Gastrocnemius medialis (tissue), 4 donors: Measurements from ENCODE around the gene RNF151. TPM values are rescaled to one million over a fixed set of nuclear protein-coding genes. Genes with fewer than 3 reads are reported as not detected.

Experiments
- ATAC-seq, 2 donors: fragments of 150-250 bp; one replicate each; pipeline ENCODE4 v1.9.1; 2016
- DNase-seq, 2 donors: peaks; one replicate each; pipeline ENCODE4 v3.0.0-alpha.2; 2019
- H3K27ac ChIP-seq, 4 donors: fragments of 200-600 bp; sonication (generic); 1 replicate in 1 of 4; 2 replicates in 3 of 4; pipeline ENCODE4 v1.5.1; 2016 to 2018; ENCODE audit warnings: mild to moderate bottlenecking in 2 of 4, moderate library complexity in 1 of 4
- H3K27me3 ChIP-seq, 3 donors: fragments of 200-600 bp; sonication (generic) in 2 of 3; 1 replicate in 1 of 3; 2 replicates in 2 of 3; pipeline versions ENCODE4 v1.5.1 to v1.6.0; 2016 to 2019; ENCODE audit warnings: mild to moderate bottlenecking in 1 of 3, moderate library complexity in 1 of 3
- H3K36me3 ChIP-seq, 2 donors: fragments of 200-600 bp; sonication (generic) in 1 of 2; one replicate each; pipeline ENCODE4 v1.5.1; 2017 to 2018
- H3K4me1 ChIP-seq, 2 donors: fragments of 200-600 bp; sonication (generic) in 1 of 2; one replicate each; pipeline ENCODE4 v1.5.1; 2016 to 2017; ENCODE audit warnings: mild to moderate bottlenecking in 2 of 2
- H3K4me3 ChIP-seq, 4 donors: fragments of 200-600 bp; sonication (generic) in 3 of 4; 1 replicate in 1 of 4; 2 replicates in 3 of 4; pipeline ENCODE4 v1.5.1; 2016 to 2019; ENCODE audit warnings: mild to moderate bottlenecking in 2 of 4
- H3K9me3 ChIP-seq, 3 donors: fragments of 200-600 bp; sonication (generic) in 2 of 3; 1 replicate in 1 of 3; 2 replicates in 2 of 3; pipeline ENCODE4 v1.5.1; 2016 to 2019
- CTCF ChIP-seq, 5 experiments: fragments of 450-650 bp in 3 of 5; fragments of 200-600 bp in 2 of 5; sonication (generic) in 2 of 5; IDR thresholded peaks in 4 of 5; conservative IDR thresholded peaks in 1 of 5; 1 replicate in 4 of 5; 2 replicates in 1 of 5; pipeline ENCODE4 v1.5.1; 2016 to 2019; ENCODE audit warnings: antibody characterized with exemption in 5 of 5, mild to moderate bottlenecking in 3 of 5, moderate library complexity in 3 of 5
- POLR2A ChIP-seq, 2 donors: fragments of 450-650 bp; IDR thresholded peaks; one replicate each; pipeline ENCODE4 v1.6.1; 2017; ENCODE audit warnings: antibody characterized with exemption in 2 of 2, mild to moderate bottlenecking in 2 of 2, moderate library complexity in 2 of 2
- in situ Hi-C, 4 donors: fragments of 200-750 bp; cut with MboI; loops; one replicate each; pipeline versions ENCODE4 v1.15.0 to v1.8.0; 2017; ENCODE audit warnings: low sequenced_read_pairs in 4 of 4
- intact Hi-C: fragments of 100-400 bp; cut with DNase I; formaldehyde crosslinking; loops from one replicate; pipeline ENCODE4 v1.15.1; 2023; ENCODE audit warnings: low total_unique reads
- total RNA-seq, 4 donors: library from RNA; depleted of rRNA; stranded (reverse); fragments of >200 nt; gene quantifications; one replicate each; pipeline versions ENCODE4 v1.1.0 to v1.2.3, GENCODE V29; 2016

Gene RNF151
- total RNA-seq, 4 donors from 2014 or later: not detected

GRCh38 chr16:1941162-1942046, 25.3 kb upstream of the RNF151 start:
- intact Hi-C loops (loop anchor here (10.0 kb wide), 1 partner anchor 593 kb away; the partner anchor contains the start of genes CEMP1 and PDPK1), in situ Hi-C loops (no loop called here)
- H3K9me3 ChIP-seq: no peaks in the 10 kb centered on the region
- peak in 4 of 5 experiments; percentile 24 to 48 (median 36) for TF ChIP-seq CTCF (IDR thresholded peaks at IDR 0.05 in 4 of 5, conservative IDR thresholded peaks at IDR 0.05 in 1 of 5)
- peak; percentile 47 to 76 for TF ChIP-seq POLR2A (IDR thresholded peaks at IDR 0.05)
- H3K36me3 ChIP-seq: peaks cover 4 to 39% of the 10 kb centered on the region in 2 donors
- H3K4me1 ChIP-seq: peaks cover 28 to 44% of the 10 kb centered on the region in 2 donors
- peak in 1 of 2 donors; percentile 84 for DNase-seq
- H3K27me3 ChIP-seq: no peaks in the 10 kb centered on the region
- peak; percentile 27 to 42 for ATAC-seq
- H3K4me3 ChIP-seq: peak overlapping the region; percentile 81 to 99 (median 94)
- H3K27ac ChIP-seq: peak overlapping the region; percentile 98 to 100 (median 98)

- ATAC-seq (peak; percentile 0 to 5), DNase-seq (peak in 1 of 2 donors; percentile 50)
- Histone ChIP-seq H3K27ac (peak overlapping the region; percentile 98 to 100 (median 98)), H3K4me3 (peak overlapping the region; percentile 81 to 99 (median 94)), H3K36me3 (peaks cover 4 to 35% of the 10 kb centered on the region in 2 donors), H3K27me3 (no peaks in the 10 kb centered on the region), H3K4me1 (peaks cover 28 to 52% of the 10 kb centered on the region in 2 donors), H3K9me3 (no peaks in the 10 kb centered on the region)
- intact Hi-C loops: loop anchor here (10.0 kb wide), 1 partner anchor 593 kb away; the partner anchor contains the start of genes CEMP1 and PDPK1
- TF ChIP-seq CTCF (IDR thresholded peaks at IDR 0.05 in 4 of 5, conservative IDR thresholded peaks at IDR 0.05 in 1 of 5) (no peak), POLR2A (IDR thresholded peaks at IDR 0.05) (no peak)
- in situ Hi-C loops: no loop called here
These were observed 24.4 kb upstream of the RNF151 start for GRCh38 chr16:1942047-1942809.

GRCh38 chr16:1942810-1943726, 23.6 kb upstream of the RNF151 start, which contains the start of gene MSRB1:
TSS of gene MSRB1 (minus strand) at chr16:1943199. CDS start at chr16:1943156, 43 bp downstream.
- DNase-seq: peak; percentile 100
- intact Hi-C loops: loop anchor here (10.0 kb wide), 1 partner anchor 592 kb away; the partner anchor contains the start of genes CEMP1 and PDPK1

More at GRCh38 chr16:1942810-1943726, 23.6 kb upstream of the RNF151 start, which contains the start of gene MSRB1:
- Histone ChIP-seq H3K4me3 (peak within 1 kb of the TSS; percentile 81 to 99 (median 94)), H3K4me1 (peaks cover 29 to 58% of the 10 kb centered on the region in 2 donors), H3K27me3 (no peaks in the 10 kb centered on the region), H3K9me3 (no peaks in the 10 kb centered on the region), H3K27ac (peak within 1 kb of the TSS; percentile 98 to 100 (median 98)), H3K36me3 (peaks cover 2 to 26% of the 10 kb centered on the region in 2 donors)
- peak; percentile 98 to 100 for TF ChIP-seq POLR2A (IDR thresholded peaks at IDR 0.05)
- peak in 1 of 5 experiments; percentile 18 for TF ChIP-seq CTCF (IDR thresholded peaks at IDR 0.05 in 4 of 5, conservative IDR thresholded peaks at IDR 0.05 in 1 of 5)
- in situ Hi-C loops: no loop called here
- ATAC-seq: peak; percentile 59 to 80
